ENCODE measurements around the gene SLC24A4. TPM values are rescaled to one million over a fixed set of nuclear protein-coding genes. Genes with fewer than 3 reads are reported as not detected.

Gene SLC24A4
- polyA plus RNA-seq, 3 donors = 0.05 to 0.22 (median 0.11) TPM

- 74 to 84% (median 83%) methylated on average over 10 of the region's 10 CpGs for WGBS, 3 donors
- H3K27ac ChIP-seq (ENCODE audit: low read depth, low read length) = no peak overlapping the region
These were observed 119.0 kb downstream of the SLC24A4 start for GRCh38 chr14:92441751-92442504.

GRCh38 chr14:92443167-92443566, 120.2 kb downstream of the SLC24A4 start:
- WGBS, 3 donors = 77 to 92% (median 90%) methylated on average over 14 of the region's 14 CpGs
- H3K27ac ChIP-seq (ENCODE audit: low read depth, low read length) = no peak overlapping the region

- WGBS, 3 donors = 81 to 97% (median 86%) methylated on average over 8 of the region's 8 CpGs
- H3K27ac ChIP-seq (ENCODE audit: low read depth, low read length) = no peak overlapping the region
These were observed 120.8 kb downstream of the SLC24A4 start for GRCh38 chr14:92443741-92444140.

- H3K27ac ChIP-seq (ENCODE audit: low read depth, low read length) = no peak overlapping the region
- 54 to 75% (median 71%) methylated on average over 5 of the region's 5 CpGs for WGBS, 3 donors
These were observed 123.8 kb downstream of the SLC24A4 start for GRCh38 chr14:92446771-92447170.

- WGBS, 3 donors = 80 to 95% (median 94%) methylated on average over 10 of the region's 10 CpGs
- H3K27ac ChIP-seq (ENCODE audit: low read depth, low read length) = no peak overlapping the region
These were observed 124.6 kb downstream of the SLC24A4 start for GRCh38 chr14:92447416-92448197.

- WGBS, 3 donors = 71 to 92% (median 88%) methylated on average over 6 of the region's 6 CpGs
- no peak overlapping the region for H3K27ac ChIP-seq (ENCODE audit: low read depth, low read length)
These were observed 125.8 kb downstream of the SLC24A4 start for GRCh38 chr14:92448786-92449185.

- WGBS, 3 donors = 76 to 90% (median 87%) methylated on average over 14 to 20 of the region's 20 CpGs
- no peak overlapping the region for H3K27ac ChIP-seq (ENCODE audit: low read depth, low read length)
These were observed 126.6 kb downstream of the SLC24A4 start for GRCh38 chr14:92449404-92450181.

GRCh38 chr14:92450351-92451070, 127.5 kb downstream of the SLC24A4 start:
- 66 to 81% (median 67%) methylated on average over 13 of the region's 13 CpGs for WGBS, 3 donors

GRCh38 chr14:92451245-92451644, 128.3 kb downstream of the SLC24A4 start:
- H3K27ac ChIP-seq (ENCODE audit: low read depth, low read length) = no peak overlapping the region
- 64 to 79% (median 78%) methylated on average over 9 of the region's 9 CpGs for WGBS, 3 donors

More at GRCh38 chr14:92450351-92451070, 127.5 kb downstream of the SLC24A4 start:
- no peak overlapping the region for H3K27ac ChIP-seq (ENCODE audit: low read depth, low read length)

GRCh38 chr14:92451755-92452154, 128.8 kb downstream of the SLC24A4 start:
- 43 to 86% (median 81%) methylated on average over 5 of the region's 5 CpGs for WGBS, 3 donors

GRCh38 chr14:92452471-92452870, 129.5 kb downstream of the SLC24A4 start:
- WGBS, 3 donors = 83 to 90% (median 84%) methylated on average over 14 of the region's 14 CpGs
- no peak overlapping the region for H3K27ac ChIP-seq (ENCODE audit: low read depth, low read length)

More at GRCh38 chr14:92451755-92452154, 128.8 kb downstream of the SLC24A4 start:
- no peak overlapping the region for H3K27ac ChIP-seq (ENCODE audit: low read depth, low read length)

- no peak overlapping the region for H3K27ac ChIP-seq (ENCODE audit: low read depth, low read length)
- WGBS, 3 donors = 82 to 95% (median 91%) methylated on average over 8 of the region's 8 CpGs
These were observed 130.7 kb downstream of the SLC24A4 start for GRCh38 chr14:92453691-92454090.

GRCh38 chr14:92455231-92455630, 132.3 kb downstream of the SLC24A4 start:
- WGBS, 3 donors = 94 to 98% (median 96%) methylated on average over 2 of the region's 2 CpGs

GRCh38 chr14:92456215-92457015, 133.4 kb downstream of the SLC24A4 start:
- 59 to 65% (median 60%) methylated on average over 23 of the region's 23 CpGs for WGBS, 3 donors
- no peak overlapping the region for H3K27ac ChIP-seq (ENCODE audit: low read depth, low read length)

More at GRCh38 chr14:92455231-92455630, 132.3 kb downstream of the SLC24A4 start:
- no peak overlapping the region for H3K27ac ChIP-seq (ENCODE audit: low read depth, low read length)

GRCh38 chr14:92457016-92457565, 134.1 kb downstream of the SLC24A4 start:
- H3K27ac ChIP-seq (ENCODE audit: low read depth, low read length) = no peak overlapping the region
- WGBS, 3 donors = 84 to 87% (median 84%) methylated on average over 5 of the region's 5 CpGs

GRCh38 chr14:92458136-92459029, 135.4 kb downstream of the SLC24A4 start:
- WGBS, 3 donors = 79 to 83% (median 82%) methylated on average over 16 to 17 of the region's 17 CpGs
- no peak overlapping the region for H3K27ac ChIP-seq (ENCODE audit: low read depth, low read length)
